Measurements from ENCODE around the gene CUL2.
"Not testable (repeated sequence)": the region's sequence is repeated elsewhere in the genome, so short reads cannot be mapped to it uniquely, and the experiment has no call there.

CUL2 gene

DNA sequence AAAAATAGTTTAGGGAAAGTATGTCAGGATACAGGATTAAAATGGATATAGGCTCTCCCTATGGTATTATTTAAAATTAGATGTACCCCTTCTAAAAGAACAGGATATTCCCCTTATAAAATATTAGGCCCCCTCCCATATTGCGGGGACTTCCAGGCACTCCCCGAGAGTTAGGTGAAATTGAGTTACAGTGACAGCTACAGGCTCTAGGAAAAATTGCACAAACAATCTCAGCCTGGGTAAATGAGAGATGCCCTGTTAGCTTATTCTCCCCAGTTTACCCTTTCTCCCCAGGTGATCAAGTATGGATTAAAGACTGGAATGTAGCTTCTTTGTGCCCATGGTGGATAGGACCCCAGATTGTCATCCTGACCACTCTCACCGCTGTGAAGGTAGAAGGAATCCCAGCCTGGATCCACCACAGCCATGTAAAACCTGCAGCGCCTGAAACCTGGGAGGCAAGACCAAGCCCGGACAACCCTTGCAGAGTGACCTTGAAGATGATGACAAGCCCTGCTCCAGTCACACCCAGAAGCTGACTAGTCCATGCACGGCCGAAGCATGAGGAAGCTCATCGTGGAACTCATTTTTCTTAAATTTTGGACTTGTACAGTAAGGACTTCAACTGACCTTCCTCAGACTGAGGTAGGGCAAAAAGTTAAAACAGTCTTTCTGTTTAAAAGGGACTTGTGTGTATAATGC lies 115.6 kb downstream of the CUL2 start:
- DNase-seq: not testable (repeated sequence)

DNA sequence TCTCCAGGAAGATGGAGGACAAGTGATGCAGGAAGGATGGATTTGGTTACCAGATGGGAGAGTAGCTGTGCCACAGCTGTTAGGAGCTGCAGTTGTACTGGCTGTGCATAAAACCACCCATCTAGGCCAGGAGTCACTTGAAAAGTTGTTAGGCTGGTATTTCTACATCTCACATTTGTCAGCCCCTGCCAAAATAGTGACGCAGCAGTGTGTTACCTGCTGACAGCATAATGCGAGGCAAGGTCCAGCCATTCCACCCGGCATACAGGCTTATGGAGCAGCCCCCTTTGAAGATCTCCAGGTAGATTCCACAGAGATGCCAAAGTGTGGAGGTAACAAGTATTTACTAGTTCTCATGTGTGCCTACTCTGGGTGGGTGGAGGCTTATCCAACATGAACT lies 116.4 kb downstream of the CUL2 start:
- DNase-seq: not testable (repeated sequence)

DNA sequence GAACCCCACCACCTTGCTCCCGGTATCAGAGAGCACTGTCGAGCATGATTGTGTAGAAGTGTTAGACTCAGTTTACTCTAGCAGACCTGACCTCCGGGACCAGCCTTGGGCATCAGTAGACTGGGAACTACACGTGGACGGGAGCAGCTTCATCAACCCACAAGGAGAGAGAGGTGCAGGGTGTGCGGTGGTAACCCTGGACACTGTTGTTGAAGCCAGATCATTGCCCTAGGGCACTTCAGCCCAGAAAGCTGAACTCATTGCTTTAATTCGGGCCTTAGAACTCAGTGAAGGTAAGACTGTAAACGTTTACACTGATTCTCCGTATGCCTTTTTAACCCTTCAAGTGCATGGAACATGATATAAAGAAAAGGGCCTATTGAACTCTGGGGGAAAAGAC lies 117.0 kb downstream of the CUL2 start:
- not testable (repeated sequence) for DNase-seq

DNA sequence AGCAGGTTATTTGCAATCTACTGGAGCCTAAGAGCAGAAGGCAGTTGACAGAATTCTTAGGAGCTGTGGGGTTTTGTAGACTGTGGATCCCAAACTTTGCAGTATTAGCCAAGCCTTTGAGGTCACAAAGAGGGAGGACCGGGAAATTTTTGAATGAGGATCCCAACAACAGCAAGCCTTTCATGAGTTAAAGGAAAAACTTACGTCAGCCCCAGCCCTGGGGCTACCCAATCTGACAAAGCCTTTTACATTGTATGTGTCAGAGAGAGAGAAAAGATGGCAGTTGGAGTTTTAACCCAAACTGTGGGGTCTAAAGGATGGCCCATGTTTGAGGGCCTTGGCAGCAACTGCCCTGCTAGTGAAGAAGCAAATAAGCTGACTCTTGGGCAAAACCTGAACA lies 117.5 kb downstream of the CUL2 start:
- not testable (repeated sequence) for DNase-seq

DNA sequence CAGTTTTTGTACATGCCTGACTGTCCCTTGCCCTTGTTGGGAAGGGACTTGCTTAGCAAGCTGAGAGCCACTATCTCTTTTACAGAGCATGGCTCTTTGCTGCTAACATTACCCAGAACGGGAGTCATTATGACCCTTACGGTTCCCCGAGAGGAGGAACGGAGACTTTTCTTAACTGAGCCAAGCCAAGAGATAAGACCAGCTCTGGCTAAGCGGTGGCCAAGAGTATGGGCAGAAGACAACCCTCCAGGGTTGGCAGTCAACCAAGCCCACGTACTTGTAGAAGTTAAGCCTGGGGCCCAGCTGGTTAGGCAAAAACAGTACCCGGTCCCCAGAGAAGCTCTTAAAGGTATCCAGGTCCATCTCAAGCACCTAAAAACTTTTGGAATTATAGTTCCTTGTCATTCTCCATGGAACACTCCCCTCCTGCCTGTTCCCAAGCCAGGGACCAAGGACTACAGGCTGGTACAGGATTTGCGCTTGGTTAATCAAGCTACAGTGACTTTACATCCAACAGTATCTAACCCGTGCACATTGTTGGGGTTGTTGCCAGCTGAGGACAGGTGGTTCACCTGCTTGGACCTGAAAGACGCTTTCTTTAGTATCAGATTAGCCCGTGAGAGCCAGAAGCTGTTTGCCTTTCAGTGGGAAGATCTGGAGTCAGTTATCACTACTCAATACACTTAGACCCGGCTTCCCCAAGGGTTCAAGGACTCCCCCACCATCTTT lies 118.4 kb downstream of the CUL2 start:
- DNase-seq: not testable (repeated sequence)

DNA sequence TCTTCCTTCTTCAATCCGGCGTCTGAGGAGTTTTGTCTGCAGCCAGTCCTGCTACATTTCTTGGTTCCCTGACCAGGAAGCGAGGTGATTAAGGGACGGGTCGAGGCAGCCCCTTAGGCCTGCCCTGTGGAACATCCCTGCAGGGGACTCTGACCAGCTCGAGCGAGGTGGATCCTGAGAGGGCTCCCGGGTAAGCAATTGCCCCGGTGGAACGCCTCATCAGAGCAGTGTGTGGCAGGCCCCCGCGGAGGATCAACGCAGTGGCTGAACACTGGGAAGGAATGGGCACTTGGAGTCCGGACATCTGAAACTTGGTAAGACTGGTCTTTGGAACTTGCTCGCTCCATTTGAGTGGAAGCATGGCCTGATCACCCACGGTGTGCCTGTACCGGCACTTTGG lies 121.0 kb downstream of the CUL2 start:
- no peak for DNase-seq

DNA sequence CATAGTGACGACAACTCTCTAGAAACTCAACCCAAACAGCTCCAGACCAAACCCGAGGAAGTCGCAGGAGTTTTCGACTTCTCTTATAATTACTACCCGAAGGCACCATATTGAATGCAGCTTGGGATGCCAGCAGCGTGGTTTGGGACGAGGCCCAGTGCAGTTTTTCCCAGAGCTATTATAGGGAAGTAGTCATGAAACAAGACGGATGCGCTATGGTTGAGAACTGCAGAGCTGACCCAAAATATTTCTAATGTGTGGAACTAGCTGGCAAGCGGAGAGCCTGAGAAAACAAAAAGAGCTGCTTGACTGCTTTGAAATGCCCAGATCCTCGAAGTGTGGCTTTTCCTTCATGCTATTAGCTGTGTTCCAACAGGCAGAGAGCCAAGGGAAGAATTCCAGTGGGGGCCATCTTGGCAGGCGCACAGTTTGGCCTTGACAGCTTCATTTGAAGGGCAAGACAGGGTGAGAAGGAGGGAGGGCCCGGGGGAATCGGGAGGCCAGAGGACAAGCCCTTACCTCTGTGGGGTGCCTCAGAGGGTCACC lies 122.7 kb downstream of the CUL2 start:
- no peak for DNase-seq

DNA sequence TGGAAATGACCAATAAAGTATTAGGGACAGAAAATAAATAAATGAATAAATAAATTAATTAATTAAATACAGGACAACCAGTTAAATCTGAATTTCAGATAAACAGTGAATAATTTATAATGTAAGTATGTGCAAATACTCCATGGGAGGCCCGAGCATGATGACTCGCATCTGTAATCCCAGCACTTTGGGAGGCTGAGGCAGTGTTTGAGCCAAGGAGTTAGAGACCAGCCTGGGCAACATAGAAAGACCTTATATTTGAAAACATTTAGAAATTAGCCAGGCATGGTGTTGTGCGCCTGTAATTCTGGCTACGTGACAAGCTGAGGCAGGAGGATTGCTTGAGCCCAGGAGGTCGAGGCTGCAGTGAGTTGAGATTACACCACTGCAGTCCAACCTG lies 123.7 kb downstream of the CUL2 start:
- no peak for DNase-seq

DNA sequence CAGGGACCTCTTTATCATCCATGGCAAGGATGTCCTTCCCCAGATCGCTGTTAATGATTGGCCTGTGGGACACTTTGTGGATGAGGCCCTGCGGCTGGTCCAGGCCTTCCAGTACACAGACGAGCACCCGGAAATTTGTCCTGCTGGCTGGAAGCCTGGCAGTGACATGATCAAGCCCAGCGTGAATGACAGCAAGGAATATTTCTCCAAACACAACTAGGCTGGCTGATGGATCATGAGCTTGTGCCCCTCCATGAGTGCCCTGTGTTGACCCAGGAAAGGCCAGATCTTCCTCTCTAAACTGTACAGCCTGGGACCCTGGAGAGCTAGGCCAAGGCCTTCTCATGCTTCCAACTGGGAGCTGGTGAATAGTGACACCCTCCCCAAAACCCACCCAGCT lies 124.1 kb downstream of the CUL2 start:
- DNase-seq: no peak

DNA sequence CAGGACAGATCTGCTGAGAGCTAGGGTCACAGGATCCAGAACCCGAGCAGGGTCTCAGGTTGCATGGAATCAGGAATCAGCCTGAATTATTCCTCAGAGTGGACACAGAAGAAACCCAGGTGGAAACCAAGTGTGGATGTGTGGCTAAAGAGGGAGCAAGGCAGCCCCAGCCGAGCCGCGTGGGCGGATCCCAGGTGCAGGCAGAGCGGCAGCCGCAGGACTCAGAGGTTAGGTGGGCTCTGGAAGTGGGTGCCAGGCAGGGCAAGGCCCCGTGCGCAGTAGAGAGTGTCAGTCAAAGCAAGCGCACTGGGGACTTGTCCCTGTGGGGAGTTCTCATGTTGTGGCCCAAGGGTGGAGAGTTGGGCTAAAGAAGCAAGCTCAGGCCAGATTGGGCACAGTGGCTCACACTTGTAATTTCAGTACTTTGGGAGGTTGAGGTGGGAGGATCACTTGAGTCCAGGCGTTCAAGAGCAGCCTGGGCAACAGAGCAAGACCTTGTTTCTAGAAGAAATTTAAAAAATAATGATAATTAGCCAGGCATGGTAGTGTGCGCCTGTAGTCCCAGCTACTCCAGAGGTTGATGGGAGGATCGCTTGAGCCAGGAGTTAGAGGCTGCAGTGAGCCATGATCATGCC lies 125.9 kb downstream of the CUL2 start:
- no peak for DNase-seq

DNA sequence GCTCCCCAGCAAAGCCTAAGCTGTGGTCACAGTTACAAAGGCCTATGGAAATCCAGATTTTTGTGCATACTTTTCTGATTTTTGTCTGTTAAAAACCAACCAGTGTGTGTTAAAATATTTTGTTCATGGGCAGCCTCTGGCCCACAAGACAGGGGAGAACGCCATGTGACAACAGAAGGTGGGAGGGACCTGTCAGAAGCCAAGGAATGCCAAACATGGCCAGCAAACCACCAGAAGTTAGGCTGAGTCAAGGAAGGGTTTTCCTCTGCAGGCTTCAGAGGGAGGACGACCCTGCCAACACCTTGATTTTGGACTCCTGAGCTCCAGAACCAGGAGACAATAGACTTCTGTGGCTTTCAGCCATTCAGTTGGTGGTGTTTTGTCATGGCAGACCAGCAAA lies 127.3 kb downstream of the CUL2 start:
- no peak for DNase-seq

DNA sequence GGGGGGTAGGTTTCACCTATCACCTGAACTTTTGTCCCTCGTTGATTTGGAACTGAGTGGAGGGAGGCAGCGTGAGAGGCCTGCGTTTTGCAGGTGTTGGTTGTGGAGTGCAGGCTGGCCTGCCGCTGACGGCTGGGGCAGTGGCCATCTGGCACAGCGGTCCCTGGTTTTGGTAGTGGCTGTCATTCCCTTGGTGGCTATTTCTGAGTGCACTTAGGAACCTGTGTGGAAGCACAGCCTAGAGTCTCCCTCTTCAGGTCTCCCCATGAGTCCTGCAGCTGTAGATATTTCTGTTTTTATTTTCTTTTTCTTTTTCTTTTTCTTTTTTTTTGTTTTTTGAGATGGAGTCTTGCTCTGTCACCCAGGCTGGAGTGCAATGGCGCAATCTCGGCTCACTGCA lies 129.2 kb downstream of the CUL2 start:
- no peak for DNase-seq

DNA sequence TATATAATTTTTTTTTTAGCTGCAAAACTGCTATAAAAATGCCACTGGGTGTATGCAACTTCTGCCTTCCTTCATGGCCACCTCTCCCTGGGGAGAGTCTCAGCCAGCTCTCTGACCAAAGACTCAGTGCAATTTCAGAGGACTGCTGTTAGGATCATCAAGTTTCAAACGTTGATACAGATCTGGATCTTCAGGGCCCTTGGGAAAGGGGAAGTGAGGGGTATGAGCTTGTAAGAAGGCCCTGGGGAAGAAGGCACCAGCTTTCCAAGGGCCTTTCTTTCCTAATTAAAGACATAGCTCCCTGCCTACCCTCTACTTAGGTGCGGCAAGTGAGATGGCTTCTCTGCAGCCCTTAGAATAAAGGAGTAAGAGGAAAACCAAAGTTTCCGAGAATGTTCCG lies 130.4 kb downstream of the CUL2 start:
- DNase-seq: no peak

DNA sequence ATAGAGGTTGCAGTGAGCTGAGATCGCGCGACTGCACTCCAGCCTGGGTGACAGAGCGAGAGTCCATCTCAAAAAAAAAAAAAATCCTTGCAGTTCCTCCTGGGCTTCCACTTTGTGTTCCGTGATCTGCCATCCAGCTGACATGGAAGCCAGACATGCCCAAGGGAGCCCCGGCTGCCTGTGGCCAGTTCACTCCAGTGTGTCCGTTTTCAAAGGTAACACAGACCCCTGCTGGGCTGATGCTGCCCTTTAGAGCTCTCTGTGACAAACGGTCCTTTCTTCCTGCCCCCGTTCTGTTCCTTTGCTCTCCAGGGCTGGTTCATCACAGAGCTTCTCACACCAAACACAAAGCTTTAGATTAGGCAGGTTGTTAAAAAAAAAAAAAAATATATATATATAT lies 130.8 kb downstream of the CUL2 start:
- DNase-seq: no peak
